ENCODE data around the gene ABITRAM.

DNA sequence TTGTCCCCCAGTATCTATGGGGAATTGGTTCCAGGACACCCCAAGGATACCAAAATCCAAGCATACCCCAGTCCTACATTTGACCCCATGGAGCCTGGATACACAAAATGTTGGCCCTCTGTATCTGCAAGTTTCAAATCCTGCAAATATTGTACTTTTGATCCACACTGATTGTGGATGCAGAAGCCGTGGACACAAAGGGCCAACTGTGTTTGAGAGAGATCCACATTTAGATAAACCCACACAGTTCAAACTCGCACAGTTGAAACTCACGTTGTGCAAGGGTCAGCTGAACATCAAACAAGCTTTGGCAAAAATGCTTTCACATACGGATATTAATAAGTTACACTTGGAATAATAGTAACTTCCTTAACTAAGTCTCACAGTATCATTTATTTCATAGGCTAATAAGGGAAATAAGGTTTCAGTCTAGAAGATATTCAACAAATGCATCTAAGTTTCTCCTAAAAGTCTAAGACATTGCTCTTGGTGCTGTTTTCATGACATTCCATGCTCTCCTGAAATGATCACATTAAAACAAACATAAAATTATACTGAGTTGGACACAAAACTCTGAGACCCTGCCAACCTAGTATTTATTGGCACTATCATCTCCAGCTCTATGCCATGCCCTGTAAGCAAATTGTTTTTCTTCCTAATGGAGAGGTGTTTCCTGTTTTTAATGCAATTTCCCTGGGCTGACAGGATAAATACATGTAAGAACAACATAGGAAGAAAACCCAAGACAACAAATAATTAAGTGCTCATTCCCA is 39.8 kb upstream of the ABITRAM start:
- TF ChIP-seq, protein P1, sequence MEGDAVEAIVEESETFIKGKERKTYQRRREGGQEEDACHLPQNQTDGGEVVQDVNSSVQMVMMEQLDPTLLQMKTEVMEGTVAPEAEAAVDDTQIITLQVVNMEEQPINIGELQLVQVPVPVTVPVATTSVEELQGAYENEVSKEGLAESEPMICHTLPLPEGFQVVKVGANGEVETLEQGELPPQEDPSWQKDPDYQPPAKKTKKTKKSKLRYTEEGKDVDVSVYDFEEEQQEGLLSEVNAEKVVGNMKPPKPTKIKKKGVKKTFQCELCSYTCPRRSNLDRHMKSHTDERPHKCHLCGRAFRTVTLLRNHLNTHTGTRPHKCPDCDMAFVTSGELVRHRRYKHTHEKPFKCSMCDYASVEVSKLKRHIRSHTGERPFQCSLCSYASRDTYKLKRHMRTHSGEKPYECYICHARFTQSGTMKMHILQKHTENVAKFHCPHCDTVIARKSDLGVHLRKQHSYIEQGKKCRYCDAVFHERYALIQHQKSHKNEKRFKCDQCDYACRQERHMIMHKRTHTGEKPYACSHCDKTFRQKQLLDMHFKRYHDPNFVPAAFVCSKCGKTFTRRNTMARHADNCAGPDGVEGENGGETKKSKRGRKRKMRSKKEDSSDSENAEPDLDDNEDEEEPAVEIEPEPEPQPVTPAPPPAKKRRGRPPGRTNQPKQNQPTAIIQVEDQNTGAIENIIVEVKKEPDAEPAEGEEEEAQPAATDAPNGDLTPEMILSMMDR (conservative IDR thresholded peaks at IDR 0.05; ENCODE audit: low read length) = no peak
- TF ChIP-seq EZH2phosphoT487 (IDR thresholded peaks at IDR 0.05; ENCODE audit: borderline replicate concordance, low read depth, low read length) = no peak
